GM06990 (cell line): ENCODE measurements around the gene SIRT5.

Experiments used
- DNase-seq: peaks from one replicate; pipeline ENCODE4 v3.0.0-alpha.2; 2011; ENCODE audit not compliant: insufficient read length; ENCODE audit errors: extremely low read depth
- H3K27me3 ChIP-seq: replicated peaks from 2 replicates; pipeline ENCODE4 v1.6.0; 2011; ENCODE audit warnings: low read length; ENCODE audit not compliant: control insufficient read depth, insufficient read depth
- H3K36me3 ChIP-seq: 2 replicates; pipeline ENCODE4 v1.5.1; 2011; ENCODE audit warnings: low read length; ENCODE audit not compliant: control insufficient read depth, insufficient read depth
- H3K4me3 ChIP-seq: replicated peaks from 2 replicates; pipeline ENCODE4 v1.5.1; 2011; ENCODE audit warnings: low read depth, mild to moderate bottlenecking, control low read depth, low read length
- CTCF ChIP-seq: IDR thresholded peaks from 2 replicates; pipeline ENCODE4 v1.5.1; 2011; ENCODE audit warnings: low read length, control low read depth, mild to moderate bottlenecking, inconsistent platforms; ENCODE audit not compliant: insufficient read depth, poor library complexity, severe bottlenecking

The SIRT5 gene

DNA sequence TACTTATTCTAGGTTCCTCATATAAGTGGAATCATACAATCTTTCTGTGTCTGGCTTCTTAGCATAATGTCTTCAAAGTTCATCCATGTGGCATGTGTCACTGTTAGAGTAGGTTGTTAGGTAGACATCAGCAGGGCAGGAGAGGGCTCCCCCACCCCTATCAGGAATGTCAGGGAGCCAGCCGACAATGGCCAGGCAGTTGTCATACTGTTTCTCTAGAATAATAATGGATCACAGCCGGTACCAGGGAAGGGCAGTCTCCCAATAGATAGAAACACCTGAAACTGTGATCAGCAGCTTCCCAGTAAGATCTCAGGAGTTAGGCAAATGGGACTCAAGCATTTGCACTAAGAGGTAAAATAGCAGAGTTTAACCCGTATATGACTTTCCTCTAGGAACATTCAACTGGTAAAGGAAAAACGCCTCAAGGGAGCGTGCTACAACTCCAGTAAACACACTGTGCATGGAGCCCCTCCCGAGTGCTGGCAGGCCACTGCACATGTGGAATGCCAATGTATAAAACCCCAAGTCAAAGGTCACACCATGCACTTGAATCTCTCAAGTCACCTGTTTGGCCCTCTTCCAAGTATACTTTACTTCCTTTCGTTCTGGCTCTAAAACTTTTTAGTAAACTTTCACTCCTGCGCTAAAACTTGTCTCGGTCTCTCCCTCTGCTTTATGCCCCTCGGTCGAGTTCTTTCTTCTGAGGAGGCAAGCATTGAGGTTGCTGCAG lies 29.8 kb upstream of the SIRT5 start:
- no peaks in the 10 kb centered on the region for H3K36me3 ChIP-seq
- no peaks in the 10 kb centered on the region for H3K27me3 ChIP-seq
- H3K4me3 ChIP-seq: no peak overlapping the region
- DNase-seq: no peak
- no peak for TF ChIP-seq CTCF

DNA sequence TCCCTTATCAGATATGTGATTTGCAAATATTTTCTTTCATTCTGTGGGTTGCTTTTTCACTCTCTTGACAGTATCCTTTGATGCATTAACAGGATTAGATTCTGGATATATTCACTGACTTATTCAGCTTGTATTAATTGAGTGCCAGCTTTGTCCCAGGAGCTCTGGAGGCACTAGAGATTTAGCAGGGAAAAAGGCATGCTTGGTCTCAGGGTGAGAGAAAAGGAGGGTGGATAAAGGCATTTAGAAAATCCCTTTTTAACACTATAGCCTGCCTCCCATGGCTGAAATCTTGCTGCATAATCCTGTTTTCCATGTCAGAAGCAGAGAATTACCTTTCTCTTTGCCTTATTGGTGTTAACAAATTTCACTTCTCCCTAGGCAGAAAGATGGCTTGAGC lies 28.5 kb upstream of the SIRT5 start:
- TF ChIP-seq CTCF: no peak
- H3K4me3 ChIP-seq: no peak overlapping the region
- no peaks in the 10 kb centered on the region for H3K36me3 ChIP-seq
- H3K27me3 ChIP-seq: no peaks in the 10 kb centered on the region
- no peak for DNase-seq

GRCh38 chr6:13548500-13549210 lies 25.7 kb upstream of the SIRT5 start:
- Histone ChIP-seq H3K36me3 (no peaks in the 10 kb centered on the region), H3K27me3 (no peaks in the 10 kb centered on the region), H3K4me3 (no peak overlapping the region)
- no peak for TF ChIP-seq CTCF
- DNase-seq: no peak

- no peaks in the 10 kb centered on the region for H3K36me3 ChIP-seq
- no peak for DNase-seq
- TF ChIP-seq CTCF: no peak
- H3K4me3 ChIP-seq: no peak overlapping the region
- H3K27me3 ChIP-seq: no peaks in the 10 kb centered on the region
These were observed 23.7 kb upstream of the SIRT5 start for GRCh38 chr6:13550656-13551055.

DNA sequence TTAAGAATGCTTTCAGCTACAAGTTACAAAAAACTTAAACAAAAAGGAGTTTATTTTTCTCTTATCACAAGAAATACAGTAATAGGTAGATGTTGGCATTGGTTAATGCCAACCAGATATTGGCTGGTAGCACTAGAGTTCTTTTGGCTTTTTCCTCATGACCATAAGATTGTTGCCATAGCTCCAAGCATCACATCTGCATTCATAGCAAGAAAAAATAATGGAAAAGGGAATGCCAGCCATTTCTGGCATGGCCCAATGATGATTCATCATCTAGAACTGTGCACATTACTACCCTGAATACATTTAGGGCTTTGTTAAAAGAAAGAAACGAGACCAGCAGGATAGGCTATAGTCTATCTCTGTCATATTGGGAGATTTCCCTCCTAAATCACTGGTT lies 20.8 kb upstream of the SIRT5 start:
- TF ChIP-seq CTCF: no peak
- Histone ChIP-seq H3K27me3 (no peaks in the 10 kb centered on the region), H3K4me3 (no peak overlapping the region), H3K36me3 (no peaks in the 10 kb centered on the region)
- no peak for DNase-seq
